GM12878 (cell line): ENCODE results near the gene GTPBP6.

ENCODE experiments used
- EZH2 ChIP-seq: IDR thresholded peaks from 2 replicates; pipeline ENCODE4 v1.6.1; 2012; ENCODE audit warnings: low read depth, mild to moderate bottlenecking, control low read depth, inconsistent platforms, low read length, borderline replicate concordance; ENCODE audit not compliant: control insufficient read depth
- POLR2AphosphoS5 ChIP-seq: IDR thresholded peaks from 2 replicates; pipeline ENCODE4 v1.6.1; 2011; ENCODE audit warnings: mild to moderate bottlenecking, low read length, inconsistent platforms

GRCh38 chrX:351736-352135 lies 33.1 kb upstream of the GTPBP6 start:
- TF ChIP-seq EZH2: no peak
- TF ChIP-seq POLR2AphosphoS5: no peak
